A673 (cell line): ENCODE results near the gene RMRP.

Source experiments
- CTCF ChIP-seq: fragments of 300-800, 200-600 bp; sonication (generic); conservative IDR thresholded peaks from 2 replicates; pipeline ENCODE4 v1.5.1; 2017; ENCODE audit warnings: low read depth, mild to moderate bottlenecking, antibody characterized with exemption, low read length, moderate library complexity, mixed read lengths
- EZH2 ChIP-seq: fragments of 200-600 bp; sonication (generic); IDR thresholded peaks from 2 replicates; pipeline ENCODE4 v1.6.1; 2017; ENCODE audit warnings: borderline replicate concordance, low read depth, mild to moderate bottlenecking, mixed read lengths, antibody characterized with exemption, low read length; ENCODE audit not compliant: poor library complexity, severe bottlenecking

- TF ChIP-seq CTCF (no peak), EZH2 (no peak)
Measured at GRCh38 chr9:35674025-35674361, 16.2 kb upstream of the RMRP start.
